Motor neuron (in vitro differentiated cells): ENCODE measurements around the gene PSMA1. TPM values are rescaled to one million over a fixed set of nuclear protein-coding genes. Genes with fewer than 3 reads are reported as not detected.
"Not testable (repeated sequence)": the region's sequence is repeated elsewhere in the genome, so short reads cannot be mapped to it uniquely, and the experiment has no call there.

Experiments used
- ATAC-seq, 8 experiments: fragments of 200-7000 bp; cut with Tn5 transposase; replicated peaks in 6 of 8; 2 replicates each; pipeline ENCODE4 v1.8.0; 2021; ENCODE audit warnings: mild to moderate bottlenecking in 8 of 8, moderate library complexity in 8 of 8
- H3K27ac ChIP-seq, 2 donors: fragments of 250-450 bp; sonication (Bioruptor Pico); 2 replicates each; pipeline ENCODE4 v1.9.0; 2021; ENCODE audit warnings: antibody characterized with exemption in 2 of 2, mild to moderate bottlenecking in 2 of 2, moderate library complexity in 1 of 2
- H3K4me1 ChIP-seq, 2 donors: fragments of 250-450 bp; sonication (Bioruptor Pico); replicated peaks in 1 of 2; 2 replicates each; pipeline ENCODE4 v1.6.1; 2021; ENCODE audit warnings: antibody characterized with exemption in 2 of 2, mild to moderate bottlenecking in 2 of 2, moderate library complexity in 1 of 2
- H3K4me3 ChIP-seq, 5 donors: fragments of 250-450 bp; sonication (Bioruptor Pico); 2 replicates each; pipeline ENCODE4 v1.9.0; 2021; ENCODE audit warnings: antibody characterized with exemption in 5 of 5, mild to moderate bottlenecking in 5 of 5, moderate library complexity in 4 of 5
- WGBS, 10 experiments: fragments of 450-650 bp; shearing (Covaris generic); methylation state at CpG; one replicate each; pipeline ENCODE4 v1.0.0; 2022; 5-methylcytosine and 5-hydroxymethylcytosine counted together
- in situ Hi-C, 9 experiments: fragments of 400-800 bp; cut with MboI; loops; one replicate each; pipeline ENCODE4 v1.15.0; 2021; ENCODE audit warnings: low sequenced_read_pairs in 9 of 9, low pct_unique_long_range_greater_than_20kb in 2 of 9; ENCODE audit not compliant: unreplicated experiment in 9 of 9
- total RNA-seq, 8 experiments: library from RNA; unstranded; fragments of 300-600 nt; gene quantifications; 2 replicates each; pipeline versions ENCODE4 v1.2.3 to v1.2.4, GENCODE V29; 2022

The PSMA1 gene
- total RNA-seq, 8 experiments from 2014 or later, result 127 to 307 (median 166) TPM

GRCh38 chr11:14544611-14545010 is 24.4 kb upstream of the PSMA1 start:
- Histone ChIP-seq H3K4me3 (no peak overlapping the region), H3K4me1 (peaks cover 0 to 3% of the 10 kb centered on the region in 2 donors), H3K27ac (no peak overlapping the region)
- in situ Hi-C loops, result loop anchor here in 2 of 9 experiments (25.0 kb wide), 2 partner anchors 93 to 343 kb away; partner anchors contain the start of genes CYP2R1 (in 1 of the 2) and PDE3B (in 1 of the 2)
- 2 to 100% (median 84%) methylated on average over 2 to 3 of the region's 3 CpGs; no CpG with 5 or more reads in 1 of the 10 experiments for WGBS, 10 experiments
- ATAC-seq, result peak in 2 of 8 experiments; percentile 6 to 29

DNA sequence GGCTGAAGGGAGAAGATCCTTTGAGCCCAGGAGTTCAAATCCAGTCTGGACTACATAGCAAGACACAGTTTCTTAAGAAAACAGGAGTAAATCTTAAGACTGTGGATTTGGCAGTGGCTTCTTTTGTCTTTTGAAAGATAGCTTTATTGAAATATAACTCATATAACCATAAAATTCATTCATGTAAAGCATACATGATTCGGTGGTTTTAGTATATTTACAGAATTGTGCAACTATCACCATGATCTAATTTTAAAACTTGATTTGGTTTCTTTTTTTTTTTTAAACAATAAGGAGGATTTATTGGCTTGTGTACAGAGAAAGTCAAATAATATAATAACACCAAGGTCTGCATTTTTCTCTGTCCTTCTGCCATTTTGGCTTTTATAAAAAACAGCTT is 23.1 kb upstream of the PSMA1 start:
- H3K4me1 ChIP-seq, result peaks cover 0 to 3% of the 10 kb centered on the region in 2 donors
- H3K4me3 ChIP-seq, result no peak overlapping the region
- H3K27ac ChIP-seq, result no peak overlapping the region
- no peak for ATAC-seq
- in situ Hi-C loops, result loop anchor here in 2 of 9 experiments (25.0 kb wide), 2 partner anchors 94 to 344 kb away; partner anchors contain the start of genes CYP2R1 (in 1 of the 2) and PDE3B (in 1 of the 2)
- WGBS, 10 experiments, result 20 to 100% (median 95%) methylated on average over 1 of the region's 1 CpG; no CpG with 5 or more reads in 2 of the 10 experiments

DNA sequence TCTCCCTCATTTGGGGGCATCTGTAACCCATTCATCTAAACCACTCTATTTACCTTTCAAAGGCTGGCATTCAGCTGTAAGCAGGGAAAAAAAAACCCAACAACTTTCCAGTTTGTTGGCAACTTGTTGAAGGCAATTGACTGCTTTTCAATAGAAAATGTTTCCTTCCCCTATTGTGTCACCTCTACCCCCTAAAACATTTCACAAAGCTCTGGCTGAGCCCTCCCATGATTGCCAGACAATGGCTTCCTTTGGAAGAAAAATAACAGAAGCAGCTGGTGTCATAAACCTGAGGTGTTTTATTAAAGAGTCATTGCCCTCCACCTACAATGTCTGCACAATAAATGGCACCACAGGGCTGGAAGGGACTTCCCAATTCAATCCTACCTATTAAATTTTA is 22.1 kb upstream of the PSMA1 start:
- H3K4me1 ChIP-seq, result peaks cover 0 to 3% of the 10 kb centered on the region in 2 donors
- no peak overlapping the region for H3K4me3 ChIP-seq
- in situ Hi-C loops, result loop anchor here in 2 of 9 experiments (25.0 kb wide), 2 partner anchors 95 to 345 kb away; partner anchors contain the start of genes CYP2R1 (in 1 of the 2) and PDE3B (in 1 of the 2)
- H3K27ac ChIP-seq, result no peak overlapping the region
- ATAC-seq, result no peak

GRCh38 chr11:14541192-14541947 is 21.2 kb upstream of the PSMA1 start:
- peaks cover 0 to 3% of the 10 kb centered on the region in 2 donors for H3K4me1 ChIP-seq
- ATAC-seq, result peak in 3 of 8 experiments; percentile 78 to 91 (median 78)
- no peak overlapping the region for H3K4me3 ChIP-seq
- H3K27ac ChIP-seq, result no peak overlapping the region
- WGBS, 10 experiments, result 0 to 94% (median 75%) methylated on average over 2 to 5 of the region's 6 CpGs; no CpG with 5 or more reads in 1 of the 10 experiments
- in situ Hi-C loops, result loop anchor here in 2 of 9 experiments (25.0 kb wide), 2 partner anchors 96 to 346 kb away; partner anchors contain the start of genes CYP2R1 (in 1 of the 2) and PDE3B (in 1 of the 2)

- in situ Hi-C loops, result loop anchor here in 2 of 9 experiments (25.0 kb wide), 2 partner anchors 97 to 347 kb away; partner anchors contain the start of genes CYP2R1 (in 1 of the 2) and PDE3B (in 1 of the 2)
- no peak overlapping the region for H3K4me3 ChIP-seq
- H3K27ac ChIP-seq, result no peak overlapping the region
- ATAC-seq, result no peak
- 0 to 100% (median 68%) methylated on average over 1 to 4 of the region's 4 CpGs; no CpG with 5 or more reads in 1 of the 10 experiments for WGBS, 10 experiments
- peaks cover 0 to 3% of the 10 kb centered on the region in 2 donors for H3K4me1 ChIP-seq
Observed at GRCh38 chr11:14539982-14540421, 19.8 kb upstream of the PSMA1 start.

DNA sequence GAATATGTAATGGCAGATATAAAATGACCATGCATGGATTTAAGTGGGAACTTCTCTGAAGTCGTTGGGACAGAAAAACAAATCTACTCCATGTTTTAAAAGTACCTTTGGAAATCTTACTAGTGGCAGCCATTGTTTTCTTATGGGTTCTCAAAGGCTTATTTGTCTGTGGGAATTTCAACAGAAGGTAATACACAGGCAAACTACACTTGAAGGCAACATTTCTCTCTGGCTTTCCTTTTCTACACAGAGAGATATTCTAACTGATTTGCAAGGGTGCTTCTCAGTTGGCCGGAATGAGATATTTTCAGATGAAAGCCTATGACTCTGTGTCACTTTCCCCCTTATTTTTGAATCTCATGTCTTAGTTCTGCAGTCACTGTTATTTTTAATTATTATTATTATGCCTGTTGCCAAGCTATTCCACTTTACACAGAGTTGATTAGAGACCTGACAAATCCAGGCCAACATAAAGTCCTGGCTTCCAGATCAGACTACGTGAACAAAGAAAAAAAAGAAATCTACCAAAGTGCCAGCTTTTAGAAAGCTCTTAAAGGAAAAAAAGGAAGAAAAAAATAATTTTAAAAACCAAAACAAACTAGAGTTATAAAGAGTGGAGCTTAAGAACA is 18.9 kb upstream of the PSMA1 start:
- no peak overlapping the region for H3K4me3 ChIP-seq
- 43 to 100% (median 79%) methylated on average over 2 to 3 of the region's 3 CpGs; no CpG with 5 or more reads in 1 of the 10 experiments for WGBS, 10 experiments
- H3K4me1 ChIP-seq, result peaks cover 0 to 3% of the 10 kb centered on the region in 2 donors
- ATAC-seq, result no peak
- in situ Hi-C loops, result loop anchor here in 2 of 9 experiments (25.0 kb wide), 2 partner anchors 98 to 348 kb away; partner anchors contain the start of genes CYP2R1 (in 1 of the 2) and PDE3B (in 1 of the 2)
- H3K27ac ChIP-seq, result no peak overlapping the region

DNA sequence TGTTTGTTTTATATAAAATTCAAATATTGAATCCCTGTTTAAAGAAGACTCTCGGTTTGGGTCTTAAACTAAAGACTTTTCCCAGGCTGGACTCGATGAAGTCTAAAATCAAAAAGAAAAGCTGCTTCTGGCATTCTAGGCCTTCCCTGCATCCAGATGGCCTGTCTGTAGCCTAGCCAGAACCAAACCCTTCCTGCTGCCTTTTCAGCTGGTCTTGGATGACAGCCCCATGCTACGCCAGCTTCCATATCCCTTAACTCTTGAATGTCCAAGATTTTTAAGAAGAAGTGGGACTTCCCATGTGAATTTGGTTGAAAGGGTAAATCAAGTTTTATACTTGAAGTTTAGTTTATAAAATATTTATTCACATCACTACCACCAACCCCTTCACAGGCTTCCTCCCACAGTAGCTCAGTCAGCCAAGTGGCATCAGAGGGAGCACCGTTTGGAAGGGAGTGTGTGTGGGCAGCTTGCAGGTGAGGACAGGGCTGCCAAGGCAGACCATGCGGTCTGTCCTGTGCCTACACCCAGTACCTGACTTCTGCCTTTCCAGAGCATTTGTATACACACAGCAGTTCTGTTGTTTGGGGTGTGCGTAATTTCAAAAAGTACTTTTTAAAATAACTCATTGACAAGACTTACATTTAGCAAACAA is 18.2 kb upstream of the PSMA1 start:
- Histone ChIP-seq H3K4me3 (no peak overlapping the region), H3K27ac (no peak overlapping the region), H3K4me1 (peaks cover 0 to 3% of the 10 kb centered on the region in 2 donors)
- in situ Hi-C loops, result loop anchor here in 2 of 9 experiments (25.0 kb wide), 2 partner anchors 99 to 349 kb away; partner anchors contain the start of genes CYP2R1 (in 1 of the 2) and PDE3B (in 1 of the 2)
- WGBS, 10 experiments, result 16 to 100% (median 76%) methylated on average over 1 to 6 of the region's 6 CpGs
- ATAC-seq, result peak in 1 of 8 experiments; percentile 5

GRCh38 chr11:14537134-14537599 is 17.0 kb upstream of the PSMA1 start:
- peak in 3 of 8 experiments; percentile 6 to 15 (median 7) for ATAC-seq
- 3 to 35% (median 19%) methylated on average over 3 to 5 of the region's 5 CpGs; no CpG with 5 or more reads in 1 of the 10 experiments for WGBS, 10 experiments
- no peak overlapping the region for H3K4me3 ChIP-seq
- H3K4me1 ChIP-seq, result no peaks in the 10 kb centered on the region
- in situ Hi-C loops, result loop anchor here in 2 of 9 experiments (25.0 kb wide), 2 partner anchors 100 to 350 kb away; partner anchors contain the start of genes CYP2R1 (in 1 of the 2) and PDE3B (in 1 of the 2)
- H3K27ac ChIP-seq, result no peak overlapping the region

DNA sequence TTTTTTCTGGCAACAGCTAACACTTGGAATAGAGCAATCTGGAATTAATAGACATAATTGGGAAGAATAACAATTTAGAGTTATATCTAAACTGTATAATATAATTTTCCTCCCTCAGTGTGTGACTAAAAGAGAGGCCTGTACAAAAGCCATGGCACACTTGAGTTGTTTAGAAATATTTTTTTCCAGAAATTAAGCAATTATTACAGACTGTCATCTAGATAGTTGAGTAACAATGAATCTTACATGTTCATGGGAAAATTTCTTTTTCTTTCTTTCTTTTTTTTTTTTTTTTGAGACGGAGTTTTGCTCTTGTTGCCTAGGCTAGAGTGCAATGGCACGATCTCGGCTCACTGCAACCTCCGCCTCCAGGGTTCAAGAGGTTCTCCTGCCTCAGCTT is 15.0 kb upstream of the PSMA1 start:
- not testable (repeated sequence) for H3K27ac ChIP-seq, H3K4me1 ChIP-seq, ATAC-seq, H3K4me3 ChIP-seq
- 0 to 100% (median 100%) methylated on average over 1 to 4 of the region's 4 CpGs; no CpG with 5 or more reads in 5 of the 10 experiments for WGBS, 10 experiments
- in situ Hi-C loops, result loop anchor here in 2 of 9 experiments (25.0 kb wide), 2 partner anchors 102 to 352 kb away; partner anchors contain the start of genes CYP2R1 (in 1 of the 2) and PDE3B (in 1 of the 2)

GRCh38 chr11:14529951-14530350 is 9.8 kb upstream of the PSMA1 start:
- ATAC-seq, result no peak
- in situ Hi-C loops, result loop anchor here in 2 of 9 experiments (25.0 kb wide), 2 partner anchors 107 to 357 kb away; partner anchors contain the start of genes CYP2R1 (in 1 of the 2) and PDE3B (in 1 of the 2)
- no peak overlapping the region for H3K4me3 ChIP-seq
- H3K27ac ChIP-seq, result no peak overlapping the region
- no peaks in the 10 kb centered on the region for H3K4me1 ChIP-seq
- 78 to 100% (median 92%) methylated on average over 1 to 2 of the region's 2 CpGs; no CpG with 5 or more reads in 3 of the 10 experiments for WGBS, 10 experiments

- Histone ChIP-seq H3K27ac (no peak overlapping the region), H3K4me3 (no peak overlapping the region), H3K4me1 (no peaks in the 10 kb centered on the region)
- no peak for ATAC-seq
- 50 to 100% (median 88%) methylated on average over 1 to 3 of the region's 3 CpGs; no CpG with 5 or more reads in 3 of the 10 experiments for WGBS, 10 experiments
- in situ Hi-C loops, result loop anchor here in 2 of 9 experiments (25.0 kb wide), 2 partner anchors 108 to 358 kb away; partner anchors contain the start of genes CYP2R1 (in 1 of the 2) and PDE3B (in 1 of the 2)
Observed at GRCh38 chr11:14529321-14529720, 9.1 kb upstream of the PSMA1 start.

GRCh38 chr11:14522801-14523200 is 2.6 kb upstream of the PSMA1 start:
- Histone ChIP-seq H3K4me3 (no peak overlapping the region), H3K27ac (no peak overlapping the region), H3K4me1 (peaks cover 4 to 9% of the 10 kb centered on the region in 2 donors)
- in situ Hi-C loops, result no loop called here
- WGBS, 10 experiments, result 90 to 100% (median 100%) methylated on average over 1 of the region's 1 CpG; no CpG with 5 or more reads in 1 of the 10 experiments
- no peak for ATAC-seq
